DND-41 (cell line): ENCODE data around the gene KCNB1.

Experiments used
- ATAC-seq: fragments of 200-7000 bp; cut with Tn5 transposase; 3 replicates; pipeline ENCODE4 v1.9.1; 2021; ENCODE audit warnings: low read depth; ENCODE audit not compliant: insufficient read depth
- DNase-seq: peaks from one replicate; pipeline ENCODE4 v3.0.0-alpha.2; 2020
- H2AFZ ChIP-seq: 2 replicates; pipeline ENCODE4 v1.6.0; 2012; ENCODE audit warnings: low read depth, low read length
- H3K27ac ChIP-seq: 2 replicates; pipeline ENCODE4 v1.5.1; 2012; ENCODE audit warnings: low read length, inconsistent platforms
- H3K27me3 ChIP-seq: fragments of 200-600 bp; sonication (generic); 2 replicates; pipeline ENCODE4 v1.6.0; 2012; ENCODE audit warnings: low read length, mild to moderate bottlenecking, inconsistent platforms; ENCODE audit not compliant: insufficient read depth, poor library complexity
- H3K36me3 ChIP-seq: 2 replicates; pipeline ENCODE4 v1.5.1; 2012; ENCODE audit warnings: low read length, inconsistent platforms; ENCODE audit not compliant: insufficient read depth
- H3K4me1 ChIP-seq: 2 replicates; pipeline ENCODE4 v1.5.1; 2012; ENCODE audit warnings: mild to moderate bottlenecking, low read length; ENCODE audit not compliant: insufficient read depth
- H3K4me2 ChIP-seq: 2 replicates; pipeline ENCODE4 v1.6.0; 2012; ENCODE audit warnings: mild to moderate bottlenecking, moderate library complexity, low read length, inconsistent platforms; ENCODE audit not compliant: insufficient read depth
- H3K4me3 ChIP-seq, 2 experiments: fragments of 200-600 bp in 1 of 2; shearing (Covaris generic) in 1 of 2; 2 replicates each; pipeline ENCODE4 v1.5.1; 2012 to 2016; ENCODE audit warnings: inconsistent platforms in 2 of 2, low read length in 2 of 2, mild to moderate bottlenecking in 2 of 2, low read depth in 1 of 2, moderate library complexity in 1 of 2
- H3K79me2 ChIP-seq: 2 replicates; pipeline ENCODE4 v1.6.0; 2012; ENCODE audit warnings: low read length, inconsistent platforms; ENCODE audit not compliant: insufficient read depth
- H3K9ac ChIP-seq: 2 replicates; pipeline ENCODE4 v1.6.0; 2012; ENCODE audit warnings: low read depth, mild to moderate bottlenecking, inconsistent platforms, low read length, moderate library complexity
- H3K9me3 ChIP-seq: 2 replicates; pipeline ENCODE4 v1.5.1; 2012; ENCODE audit warnings: low read length, moderate library complexity, mild to moderate bottlenecking, inconsistent platforms; ENCODE audit not compliant: insufficient read depth, severe bottlenecking
- H4K20me1 ChIP-seq: 2 replicates; pipeline ENCODE4 v1.6.0; 2012; ENCODE audit warnings: low read length; ENCODE audit not compliant: insufficient read depth
- EZH2 ChIP-seq: IDR thresholded peaks from 3 replicates; pipeline ENCODE4 v1.6.1; 2012; ENCODE audit warnings: borderline replicate concordance, low read depth, mild to moderate bottlenecking, moderate library complexity, low read length, inconsistent platforms; ENCODE audit not compliant: severe bottlenecking
- TF ChIP-seq, protein P1 (sequence below): IDR thresholded peaks from 2 replicates; pipeline ENCODE4 v1.5.1; 2012; ENCODE audit warnings: borderline replicate concordance, low read length, moderate library complexity, mild to moderate bottlenecking; ENCODE audit not compliant: poor library complexity, severe bottlenecking; ENCODE audit errors: extremely low read depth

Gene KCNB1

DNA sequence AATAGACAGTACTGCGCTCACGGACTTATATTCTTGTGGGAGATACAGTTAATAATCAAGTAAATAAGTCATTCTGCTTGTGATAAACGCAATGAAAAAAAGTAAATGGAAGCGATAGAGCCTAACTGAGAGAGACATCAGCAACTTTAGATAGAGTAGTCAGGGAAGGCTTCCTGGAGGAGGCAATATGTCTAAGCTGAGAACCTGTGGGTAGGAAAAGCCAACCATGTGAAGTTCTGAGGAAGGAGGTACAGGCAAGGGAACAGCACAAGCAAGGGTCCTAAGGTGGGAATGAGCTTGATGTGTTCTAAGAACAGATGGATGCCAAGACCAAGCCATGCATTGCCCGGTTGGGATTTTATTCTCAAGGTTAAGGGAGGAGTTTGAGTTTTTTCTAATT is 7.2 kb upstream of the KCNB1 start:
- H4K20me1 ChIP-seq = no peaks in the 10 kb centered on the region
- TF ChIP-seq, protein P1, sequence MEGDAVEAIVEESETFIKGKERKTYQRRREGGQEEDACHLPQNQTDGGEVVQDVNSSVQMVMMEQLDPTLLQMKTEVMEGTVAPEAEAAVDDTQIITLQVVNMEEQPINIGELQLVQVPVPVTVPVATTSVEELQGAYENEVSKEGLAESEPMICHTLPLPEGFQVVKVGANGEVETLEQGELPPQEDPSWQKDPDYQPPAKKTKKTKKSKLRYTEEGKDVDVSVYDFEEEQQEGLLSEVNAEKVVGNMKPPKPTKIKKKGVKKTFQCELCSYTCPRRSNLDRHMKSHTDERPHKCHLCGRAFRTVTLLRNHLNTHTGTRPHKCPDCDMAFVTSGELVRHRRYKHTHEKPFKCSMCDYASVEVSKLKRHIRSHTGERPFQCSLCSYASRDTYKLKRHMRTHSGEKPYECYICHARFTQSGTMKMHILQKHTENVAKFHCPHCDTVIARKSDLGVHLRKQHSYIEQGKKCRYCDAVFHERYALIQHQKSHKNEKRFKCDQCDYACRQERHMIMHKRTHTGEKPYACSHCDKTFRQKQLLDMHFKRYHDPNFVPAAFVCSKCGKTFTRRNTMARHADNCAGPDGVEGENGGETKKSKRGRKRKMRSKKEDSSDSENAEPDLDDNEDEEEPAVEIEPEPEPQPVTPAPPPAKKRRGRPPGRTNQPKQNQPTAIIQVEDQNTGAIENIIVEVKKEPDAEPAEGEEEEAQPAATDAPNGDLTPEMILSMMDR = no peak
- no peak for TF ChIP-seq EZH2
- DNase-seq (no peak), ATAC-seq (no peak)
- no peaks in the 10 kb centered on the region for H3K36me3 ChIP-seq
- H3K4me3 ChIP-seq = no peak overlapping the region
- H3K4me1 ChIP-seq = no peaks in the 10 kb centered on the region
- no peak overlapping the region for H3K4me2 ChIP-seq
- H3K27ac ChIP-seq = no peak overlapping the region
- H2AFZ ChIP-seq = no peak overlapping the region
- H3K79me2 ChIP-seq = no peaks in the 10 kb centered on the region
- H3K9ac ChIP-seq = no peak overlapping the region
- H3K9me3 ChIP-seq = no peaks in the 10 kb centered on the region
- H3K27me3 ChIP-seq = no peaks in the 10 kb centered on the region

DNA sequence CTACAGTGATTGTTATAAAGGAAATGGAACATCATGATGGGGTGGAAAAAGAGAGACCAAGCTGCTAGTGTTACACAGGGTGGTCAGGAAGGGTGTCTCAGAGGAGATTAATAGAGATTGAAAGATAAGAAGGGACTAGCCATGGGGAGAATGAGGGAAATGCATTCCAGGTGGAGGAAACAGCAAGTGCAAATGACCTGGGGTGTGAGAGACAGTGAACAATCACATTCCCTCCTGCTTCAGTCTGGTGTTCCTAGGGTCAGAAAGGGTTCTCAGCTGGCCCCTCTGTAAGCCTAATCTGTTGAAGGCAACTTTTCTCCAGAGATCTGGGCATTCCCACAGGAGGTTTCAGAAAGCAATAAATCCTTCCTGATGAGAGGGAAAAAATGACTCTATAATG is 3.6 kb upstream of the KCNB1 start:
- H3K27me3 ChIP-seq = no peaks in the 10 kb centered on the region
- ATAC-seq (no peak), DNase-seq (no peak)
- no peak overlapping the region for H3K9ac ChIP-seq
- no peaks in the 10 kb centered on the region for H4K20me1 ChIP-seq
- H3K4me1 ChIP-seq = no peaks in the 10 kb centered on the region
- TF ChIP-seq, protein P1 = no peak
- no peak for TF ChIP-seq EZH2
- no peak overlapping the region for H2AFZ ChIP-seq
- no peak overlapping the region for H3K4me3 ChIP-seq
- no peaks in the 10 kb centered on the region for H3K79me2 ChIP-seq
- no peaks in the 10 kb centered on the region for H3K36me3 ChIP-seq
- H3K4me2 ChIP-seq = no peak overlapping the region
- no peaks in the 10 kb centered on the region for H3K9me3 ChIP-seq
- no peak overlapping the region for H3K27ac ChIP-seq

DNA sequence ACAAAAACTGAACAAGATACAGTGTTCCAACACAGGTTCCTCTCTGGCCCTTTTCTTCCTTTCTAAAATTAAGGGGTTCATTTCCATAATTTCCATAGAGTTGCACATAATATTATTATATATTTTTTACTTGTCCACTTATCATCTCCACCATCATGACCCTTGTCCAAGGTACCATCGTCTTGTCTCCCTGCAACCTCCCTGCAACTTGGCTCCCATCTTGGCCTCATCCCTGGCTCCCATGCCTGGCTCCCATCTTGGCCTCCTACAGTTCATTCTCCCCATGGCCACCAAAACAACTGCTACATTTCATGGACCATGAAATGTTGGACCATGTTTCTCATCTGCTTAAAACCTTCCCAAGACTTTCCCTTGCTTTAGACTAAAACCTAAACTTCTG is 3.1 kb upstream of the KCNB1 start:
- H3K4me1 ChIP-seq = no peaks in the 10 kb centered on the region
- TF ChIP-seq EZH2 = no peak
- TF ChIP-seq, protein P1 = no peak
- no peaks in the 10 kb centered on the region for H3K27me3 ChIP-seq
- H3K27ac ChIP-seq = no peak overlapping the region
- no peak overlapping the region for H2AFZ ChIP-seq
- no peak overlapping the region for H3K4me2 ChIP-seq
- no peak overlapping the region for H3K9ac ChIP-seq
- ATAC-seq (no peak), DNase-seq (no peak)
- H3K36me3 ChIP-seq = no peaks in the 10 kb centered on the region
- no peak overlapping the region for H3K4me3 ChIP-seq
- no peaks in the 10 kb centered on the region for H4K20me1 ChIP-seq
- H3K79me2 ChIP-seq = no peaks in the 10 kb centered on the region
- H3K9me3 ChIP-seq = no peaks in the 10 kb centered on the region
